HEK293 (cell line): ENCODE results near the gene RAB11FIP3.
A peak's percentile ranks its signal among the peaks of the same experiment; 100 is the strongest.

Experiments used
- CTCF ChIA-PET: fragments of 350-600 bp; formaldehyde crosslinking; extraction: SDS; loops from one replicate; lab custom pipeline; 2021; ENCODE audit warnings: antibody characterized with exemption; lab: Yijun Ruan, JAX
- POLR2A ChIA-PET: fragments of 300-600 bp; formaldehyde crosslinking; extraction: SDS; loops from one replicate; lab custom pipeline; 2020; ENCODE audit warnings: antibody characterized with exemption, inconsistent platforms; lab: Yijun Ruan, JAX
- H3K27ac ChIP-seq: fragments of 200-500 bp; sonication (Bioruptor generic); 2 replicates; pipeline ENCODE4 v1.5.1; 2014; ENCODE audit warnings: low read depth, low read length, control low read depth, inconsistent platforms; ENCODE audit errors: extremely low read depth
- H3K36me3 ChIP-seq, 2 experiments: fragments of 200-500 bp in 1 of 2; sonication (Bioruptor generic) in 1 of 2; 1 replicate in 1 of 2; 2 replicates in 1 of 2; pipeline ENCODE4 v1.5.1; 2014 to 2017; ENCODE audit warnings: inconsistent platforms in 2 of 2, low read length in 2 of 2; ENCODE audit not compliant: control insufficient read depth in 2 of 2, insufficient read depth in 1 of 2
- H3K4me1 ChIP-seq: fragments of 200-500 bp; sonication (Bioruptor generic); 2 replicates; pipeline ENCODE4 v1.5.1; 2014; ENCODE audit warnings: mild to moderate bottlenecking, low read length, inconsistent platforms; ENCODE audit not compliant: control insufficient read depth, insufficient read depth
- H3K4me3 ChIP-seq: 2 replicates; pipeline ENCODE4 v1.5.1; 2011; ENCODE audit warnings: low read depth, mild to moderate bottlenecking, control low read depth, low read length, moderate library complexity
- H3K9me3 ChIP-seq: fragments of 200-500 bp; sonication (Bioruptor generic); 2 replicates; pipeline ENCODE4 v1.5.1; 2014; ENCODE audit warnings: low read depth, low read length, inconsistent platforms; ENCODE audit not compliant: control insufficient read depth, insufficient read depth
- HOXC10 ChIP-seq: sonication (generic); formaldehyde crosslinking; IDR thresholded peaks from 2 replicates; pipeline ENCODE4 v1.8.1; 2023; ENCODE audit warnings: mild to moderate bottlenecking, missing genetic modification reagents
- IKZF3 ChIP-seq: fragments of 450-650 bp; IDR thresholded peaks from 2 replicates; pipeline ENCODE4 v1.5.0; 2018; ENCODE audit warnings: missing biosample characterization, mild to moderate bottlenecking, missing genetic modification characterization, moderate library complexity
- MZF1 ChIP-seq: fragments of 450-650 bp; formaldehyde crosslinking; IDR thresholded peaks from 2 replicates; pipeline ENCODE4 v1.5.1; 2017; ENCODE audit warnings: missing biosample characterization, missing genetic modification characterization, borderline replicate concordance
- RBAK ChIP-seq: fragments of 450-650 bp; formaldehyde crosslinking; IDR thresholded peaks from 2 replicates; pipeline ENCODE4 v1.5.1; 2016; ENCODE audit warnings: missing biosample characterization, missing genetic modification characterization
- YY1 ChIP-seq: fragments of 450-650 bp; formaldehyde crosslinking; IDR thresholded peaks from 2 replicates; pipeline ENCODE4 v1.5.1; 2018; ENCODE audit warnings: missing biosample characterization, missing genetic modification characterization
- ZBTB17 ChIP-seq: fragments of 450-650 bp; formaldehyde crosslinking; IDR thresholded peaks from 2 replicates; pipeline ENCODE4 v1.5.1; 2016; ENCODE audit warnings: missing biosample characterization, missing genetic modification characterization
- ZEB2 ChIP-seq: fragments of 450-650 bp; formaldehyde crosslinking; IDR thresholded peaks from 2 replicates; pipeline ENCODE4 v1.5.1; 2016; ENCODE audit warnings: missing biosample characterization, missing genetic modification characterization
- ZFHX2 ChIP-seq: fragments of 450-650 bp; formaldehyde crosslinking; conservative IDR thresholded peaks from 2 replicates; pipeline ENCODE4 v1.5.1; 2016; ENCODE audit warnings: missing biosample characterization, missing genetic modification characterization
- ZNF292 ChIP-seq: fragments of 450-650 bp; formaldehyde crosslinking; IDR thresholded peaks from 2 replicates; pipeline ENCODE4 v1.5.1; 2016; ENCODE audit warnings: low read depth, missing biosample characterization, missing genetic modification characterization, borderline replicate concordance
- ZNF335 ChIP-seq: fragments of 450-650 bp; formaldehyde crosslinking; conservative IDR thresholded peaks from 2 replicates; pipeline ENCODE4 v1.5.1; 2016; ENCODE audit warnings: missing biosample characterization, missing genetic modification characterization
- ZNF341 ChIP-seq: fragments of 450-650 bp; formaldehyde crosslinking; IDR thresholded peaks from 2 replicates; pipeline ENCODE4; 2016; ENCODE audit warnings: low read depth, missing biosample characterization, missing genetic modification characterization
- ZNF549 ChIP-seq: fragments of 450-650 bp; IDR thresholded peaks from 2 replicates; pipeline ENCODE4 v1.5.1; 2018; ENCODE audit warnings: missing biosample characterization, missing genetic modification characterization, mild to moderate bottlenecking, inconsistent platforms, moderate library complexity
- ZNF560 ChIP-seq: fragments of 450-650 bp; formaldehyde crosslinking; IDR thresholded peaks from 2 replicates; pipeline ENCODE4 v1.5.1; 2017; ENCODE audit warnings: missing biosample characterization, missing genetic modification characterization, borderline replicate concordance
- ZNF561 ChIP-seq: fragments of 450-650 bp; IDR thresholded peaks from 2 replicates; pipeline ENCODE4 v1.5.1; 2018; ENCODE audit warnings: missing biosample characterization, missing genetic modification characterization, borderline replicate concordance
- ZNF600 ChIP-seq: fragments of 450-650 bp; formaldehyde crosslinking; IDR thresholded peaks from 2 replicates; pipeline ENCODE4 v1.5.1; 2016; ENCODE audit warnings: missing biosample characterization, missing genetic modification characterization
- ZNF785 ChIP-seq: fragments of 450-650 bp; formaldehyde crosslinking; IDR thresholded peaks from 2 replicates; pipeline ENCODE4 v1.5.1; 2016; ENCODE audit warnings: missing biosample characterization, missing genetic modification characterization
- ZXDB ChIP-seq: fragments of 450-650 bp; formaldehyde crosslinking; IDR thresholded peaks from 2 replicates; pipeline ENCODE4 v1.5.1; 2016; ENCODE audit warnings: missing biosample characterization, missing genetic modification characterization
- TF ChIP-seq, protein P1 (sequence below): fragments of 450-650 bp; formaldehyde crosslinking; IDR thresholded peaks from 2 replicates; pipeline ENCODE4 v1.5.1; 2017; ENCODE audit warnings: missing biosample characterization, missing genetic modification characterization
- TF ChIP-seq, protein P2 (sequence below): fragments of 450-650 bp; formaldehyde crosslinking; IDR thresholded peaks from 2 replicates; pipeline ENCODE4 v1.5.1; 2016; ENCODE audit warnings: missing biosample characterization, missing genetic modification characterization
- TF ChIP-seq, protein P3 (sequence below): fragments of 450-650 bp; formaldehyde crosslinking; IDR thresholded peaks from 2 replicates; pipeline ENCODE4 v1.5.1; 2016; ENCODE audit warnings: missing biosample characterization, missing genetic modification characterization
- TF ChIP-seq, protein P4 (sequence below): fragments of 450-650 bp; formaldehyde crosslinking; IDR thresholded peaks from 2 replicates; pipeline ENCODE4 v1.5.1; 2016; ENCODE audit warnings: missing biosample characterization, missing genetic modification characterization
- TF ChIP-seq, protein P5 (sequence below): fragments of 450-650 bp; formaldehyde crosslinking; IDR thresholded peaks from 2 replicates; pipeline ENCODE4 v1.5.1; 2017; ENCODE audit warnings: missing biosample characterization, missing genetic modification characterization
- TF ChIP-seq, protein P6 (sequence below): fragments of 450-650 bp; formaldehyde crosslinking; IDR thresholded peaks from 2 replicates; pipeline ENCODE4 v1.5.1; 2017; ENCODE audit warnings: missing biosample characterization, missing genetic modification characterization

Gene RAB11FIP3

DNA sequence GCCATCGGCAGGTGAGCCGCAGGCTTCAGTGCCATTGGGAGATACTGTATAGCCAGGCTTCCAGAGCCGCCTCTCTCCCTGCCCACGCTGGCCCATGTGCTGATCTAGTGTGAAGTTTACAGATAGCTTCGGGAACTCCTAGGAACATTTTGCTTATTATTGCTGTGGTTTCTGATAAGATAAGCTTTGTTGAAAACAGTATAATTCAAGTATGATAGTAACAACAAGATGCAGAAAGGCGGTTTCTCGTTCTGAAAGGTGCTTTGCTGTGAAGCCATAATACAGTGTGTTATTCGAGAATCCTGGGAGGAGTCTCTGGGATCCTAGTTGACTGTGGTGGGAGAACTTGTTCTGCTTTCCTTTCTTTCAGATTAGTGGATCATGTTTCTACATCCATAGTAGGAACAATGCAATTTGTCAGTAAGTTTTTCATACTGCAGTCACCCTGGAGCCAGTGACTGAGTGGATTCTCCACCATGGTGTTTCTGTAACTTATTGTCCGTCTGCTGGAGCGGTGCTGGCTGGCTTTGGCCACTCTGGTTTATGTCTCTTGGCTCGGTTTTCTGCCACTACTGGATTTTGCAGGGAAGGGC lies 31.5 kb downstream of the RAB11FIP3 start:
- H3K4me3 ChIP-seq = no peak overlapping the region
- H3K9me3 ChIP-seq = no peaks in the 10 kb centered on the region
- POLR2A ChIA-PET = interaction anchor here (0.6 kb wide), 1 partner anchor 67 kb away, joined by 3 read pairs; no protein-coding TSS in a partner anchor
- CTCF ChIA-PET = interaction anchor here (0.6 to 1.4 kb wide), 3 partner anchors 31 to 57 kb away, joined by 3 to 5 read pairs (median 3); no protein-coding TSS in a partner anchor
- peaks cover 0 to 13% of the 10 kb centered on the region in 2 experiments; a peak in 2 of 3 replicates for H3K36me3 ChIP-seq
- peaks cover 10% of the 10 kb centered on the region for H3K4me1 ChIP-seq
- H3K27ac ChIP-seq = peak overlapping the region; percentile 47
- TF ChIP-seq YY1 (no peak), ZBTB17 (tag by site-specific recombination) (peak; percentile 99), MZF1 (no peak), ZFHX2 (tag by site-specific recombination) (peak; percentile 59; the same call in 1 of the 2 replicates), ZNF785 (tag by site-specific recombination) (no peak), HOXC10 (CRISPR knock-in tag) (no peak), ZNF600 (tag by site-specific recombination) (peak; percentile 81; the same call in 1 of the 2 replicates), ZNF335 (tag by site-specific recombination) (0 out of 2 replicates have a peak, but pooled peaks have one; percentile 24), IKZF3 (0 out of 2 replicates have a peak, but pooled peaks have one; percentile 56), ZNF561 (peak; percentile 78; the same call in 1 of the 2 replicates), ZEB2 (tag by site-specific recombination) (0 out of 2 replicates have a peak, but pooled peaks have one; percentile 25), RBAK (no peak), ZNF549 (tag by site-specific recombination) (no peak), ZNF341 (tag by site-specific recombination) (no peak), ZXDB (tag by site-specific recombination) (peak; percentile 66; the same call in 1 of the 2 replicates), ZNF560 (tag by site-specific recombination) (no peak), ZNF292 (no peak)
- TF ChIP-seq, protein P1, sequence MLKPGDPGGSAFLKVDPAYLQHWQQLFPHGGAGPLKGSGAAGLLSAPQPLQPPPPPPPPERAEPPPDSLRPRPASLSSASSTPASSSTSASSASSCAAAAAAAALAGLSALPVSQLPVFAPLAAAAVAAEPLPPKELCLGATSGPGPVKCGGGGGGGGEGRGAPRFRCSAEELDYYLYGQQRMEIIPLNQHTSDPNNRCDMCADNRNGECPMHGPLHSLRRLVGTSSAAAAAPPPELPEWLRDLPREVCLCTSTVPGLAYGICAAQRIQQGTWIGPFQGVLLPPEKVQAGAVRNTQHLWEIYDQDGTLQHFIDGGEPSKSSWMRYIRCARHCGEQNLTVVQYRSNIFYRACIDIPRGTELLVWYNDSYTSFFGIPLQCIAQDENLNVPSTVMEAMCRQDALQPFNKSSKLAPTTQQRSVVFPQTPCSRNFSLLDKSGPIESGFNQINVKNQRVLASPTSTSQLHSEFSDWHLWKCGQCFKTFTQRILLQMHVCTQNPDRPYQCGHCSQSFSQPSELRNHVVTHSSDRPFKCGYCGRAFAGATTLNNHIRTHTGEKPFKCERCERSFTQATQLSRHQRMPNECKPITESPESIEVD (tag by site-specific recombination) = peak; percentile 83
- TF ChIP-seq, protein P2, sequence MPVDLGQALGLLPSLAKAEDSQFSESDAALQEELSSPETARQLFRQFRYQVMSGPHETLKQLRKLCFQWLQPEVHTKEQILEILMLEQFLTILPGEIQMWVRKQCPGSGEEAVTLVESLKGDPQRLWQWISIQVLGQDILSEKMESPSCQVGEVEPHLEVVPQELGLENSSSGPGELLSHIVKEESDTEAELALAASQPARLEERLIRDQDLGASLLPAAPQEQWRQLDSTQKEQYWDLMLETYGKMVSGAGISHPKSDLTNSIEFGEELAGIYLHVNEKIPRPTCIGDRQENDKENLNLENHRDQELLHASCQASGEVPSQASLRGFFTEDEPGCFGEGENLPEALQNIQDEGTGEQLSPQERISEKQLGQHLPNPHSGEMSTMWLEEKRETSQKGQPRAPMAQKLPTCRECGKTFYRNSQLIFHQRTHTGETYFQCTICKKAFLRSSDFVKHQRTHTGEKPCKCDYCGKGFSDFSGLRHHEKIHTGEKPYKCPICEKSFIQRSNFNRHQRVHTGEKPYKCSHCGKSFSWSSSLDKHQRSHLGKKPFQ (tag by site-specific recombination) = peak; percentile 71
- TF ChIP-seq, protein P3, sequence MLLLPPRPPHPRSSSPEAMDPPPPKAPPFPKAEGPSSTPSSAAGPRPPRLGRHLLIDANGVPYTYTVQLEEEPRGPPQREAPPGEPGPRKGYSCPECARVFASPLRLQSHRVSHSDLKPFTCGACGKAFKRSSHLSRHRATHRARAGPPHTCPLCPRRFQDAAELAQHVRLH (tag by site-specific recombination) = no peak
- TF ChIP-seq, protein P4, sequence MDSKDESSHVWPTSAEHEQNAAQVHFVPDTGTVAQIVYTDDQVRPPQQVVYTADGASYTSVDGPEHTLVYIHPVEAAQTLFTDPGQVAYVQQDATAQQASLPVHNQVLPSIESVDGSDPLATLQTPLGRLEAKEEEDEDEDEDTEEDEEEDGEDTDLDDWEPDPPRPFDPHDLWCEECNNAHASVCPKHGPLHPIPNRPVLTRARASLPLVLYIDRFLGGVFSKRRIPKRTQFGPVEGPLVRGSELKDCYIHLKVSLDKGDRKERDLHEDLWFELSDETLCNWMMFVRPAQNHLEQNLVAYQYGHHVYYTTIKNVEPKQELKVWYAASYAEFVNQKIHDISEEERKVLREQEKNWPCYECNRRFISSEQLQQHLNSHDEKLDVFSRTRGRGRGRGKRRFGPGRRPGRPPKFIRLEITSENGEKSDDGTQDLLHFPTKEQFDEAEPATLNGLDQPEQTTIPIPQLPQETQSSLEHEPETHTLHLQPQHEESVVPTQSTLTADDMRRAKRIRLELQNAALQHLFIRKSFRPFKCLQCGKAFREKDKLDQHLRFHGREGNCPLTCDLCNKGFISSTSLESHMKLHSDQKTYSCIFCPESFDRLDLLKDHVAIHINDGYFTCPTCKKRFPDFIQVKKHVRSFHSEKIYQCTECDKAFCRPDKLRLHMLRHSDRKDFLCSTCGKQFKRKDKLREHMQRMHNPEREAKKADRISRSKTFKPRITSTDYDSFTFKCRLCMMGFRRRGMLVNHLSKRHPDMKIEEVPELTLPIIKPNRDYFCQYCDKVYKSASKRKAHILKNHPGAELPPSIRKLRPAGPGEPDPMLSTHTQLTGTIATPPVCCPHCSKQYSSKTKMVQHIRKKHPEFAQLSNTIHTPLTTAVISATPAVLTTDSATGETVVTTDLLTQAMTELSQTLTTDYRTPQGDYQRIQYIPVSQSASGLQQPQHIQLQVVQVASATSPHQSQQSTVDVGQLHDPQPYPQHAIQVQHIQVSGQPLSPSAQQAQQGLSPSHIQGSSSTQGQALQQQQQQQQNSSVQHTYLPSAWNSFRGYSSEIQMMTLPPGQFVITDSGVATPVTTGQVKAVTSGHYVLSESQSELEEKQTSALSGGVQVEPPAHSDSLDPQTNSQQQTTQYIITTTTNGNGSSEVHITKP (tag by site-specific recombination) = peak; percentile 56; the same call in 1 of the 2 replicates
- TF ChIP-seq, protein P5, sequence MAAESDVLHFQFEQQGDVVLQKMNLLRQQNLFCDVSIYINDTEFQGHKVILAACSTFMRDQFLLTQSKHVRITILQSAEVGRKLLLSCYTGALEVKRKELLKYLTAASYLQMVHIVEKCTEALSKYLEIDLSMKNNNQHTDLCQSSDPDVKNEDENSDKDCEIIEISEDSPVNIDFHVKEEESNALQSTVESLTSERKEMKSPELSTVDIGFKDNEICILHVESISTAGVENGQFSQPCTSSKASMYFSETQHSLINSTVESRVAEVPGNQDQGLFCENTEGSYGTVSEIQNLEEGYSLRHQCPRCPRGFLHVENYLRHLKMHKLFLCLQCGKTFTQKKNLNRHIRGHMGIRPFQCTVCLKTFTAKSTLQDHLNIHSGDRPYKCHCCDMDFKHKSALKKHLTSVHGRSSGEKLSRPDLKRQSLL (tag by site-specific recombination) = 0 out of 2 replicates have a peak, but pooled peaks have one; percentile 25
- TF ChIP-seq, protein P6, sequence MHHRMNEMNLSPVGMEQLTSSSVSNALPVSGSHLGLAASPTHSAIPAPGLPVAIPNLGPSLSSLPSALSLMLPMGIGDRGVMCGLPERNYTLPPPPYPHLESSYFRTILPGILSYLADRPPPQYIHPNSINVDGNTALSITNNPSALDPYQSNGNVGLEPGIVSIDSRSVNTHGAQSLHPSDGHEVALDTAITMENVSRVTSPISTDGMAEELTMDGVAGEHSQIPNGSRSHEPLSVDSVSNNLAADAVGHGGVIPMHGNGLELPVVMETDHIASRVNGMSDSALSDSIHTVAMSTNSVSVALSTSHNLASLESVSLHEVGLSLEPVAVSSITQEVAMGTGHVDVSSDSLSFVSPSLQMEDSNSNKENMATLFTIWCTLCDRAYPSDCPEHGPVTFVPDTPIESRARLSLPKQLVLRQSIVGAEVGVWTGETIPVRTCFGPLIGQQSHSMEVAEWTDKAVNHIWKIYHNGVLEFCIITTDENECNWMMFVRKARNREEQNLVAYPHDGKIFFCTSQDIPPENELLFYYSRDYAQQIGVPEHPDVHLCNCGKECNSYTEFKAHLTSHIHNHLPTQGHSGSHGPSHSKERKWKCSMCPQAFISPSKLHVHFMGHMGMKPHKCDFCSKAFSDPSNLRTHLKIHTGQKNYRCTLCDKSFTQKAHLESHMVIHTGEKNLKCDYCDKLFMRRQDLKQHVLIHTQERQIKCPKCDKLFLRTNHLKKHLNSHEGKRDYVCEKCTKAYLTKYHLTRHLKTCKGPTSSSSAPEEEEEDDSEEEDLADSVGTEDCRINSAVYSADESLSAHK (tag by site-specific recombination) = peak; percentile 74
